IPS-20b (cell line): Measurements from ENCODE around the gene B3GLCT.

Experiments
- H3K27ac ChIP-seq: one replicate; pipeline ENCODE4 v1.5.1; 2013; ENCODE audit warnings: low read length
- H3K27me3 ChIP-seq: 2 replicates; pipeline ENCODE4 v1.6.1; 2013; ENCODE audit warnings: mild to moderate bottlenecking, low read length, inconsistent platforms; ENCODE audit not compliant: insufficient read depth
- H3K36me3 ChIP-seq: 2 replicates; pipeline ENCODE4 v1.6.1; 2013; ENCODE audit warnings: low read depth, mild to moderate bottlenecking, inconsistent platforms, low read length, moderate library complexity; ENCODE audit not compliant: insufficient read depth
- H3K4me1 ChIP-seq: 2 replicates; pipeline ENCODE4 v1.6.1; 2013; ENCODE audit warnings: mild to moderate bottlenecking, control low read depth, inconsistent platforms, low read length, moderate library complexity; ENCODE audit not compliant: insufficient read depth
- H3K4me3 ChIP-seq: 2 replicates; pipeline ENCODE4 v1.5.1; 2013; ENCODE audit warnings: mild to moderate bottlenecking, low read length, inconsistent platforms
- H3K9ac ChIP-seq: 2 replicates; pipeline ENCODE4 v1.6.1; 2013; ENCODE audit warnings: low read depth, mild to moderate bottlenecking, inconsistent platforms, low read length, moderate library complexity
- H3K9me3 ChIP-seq: 2 replicates; pipeline ENCODE4 v1.6.1; 2013; ENCODE audit warnings: mild to moderate bottlenecking, low read depth, low read length, inconsistent platforms; ENCODE audit not compliant: insufficient read depth

B3GLCT gene

DNA sequence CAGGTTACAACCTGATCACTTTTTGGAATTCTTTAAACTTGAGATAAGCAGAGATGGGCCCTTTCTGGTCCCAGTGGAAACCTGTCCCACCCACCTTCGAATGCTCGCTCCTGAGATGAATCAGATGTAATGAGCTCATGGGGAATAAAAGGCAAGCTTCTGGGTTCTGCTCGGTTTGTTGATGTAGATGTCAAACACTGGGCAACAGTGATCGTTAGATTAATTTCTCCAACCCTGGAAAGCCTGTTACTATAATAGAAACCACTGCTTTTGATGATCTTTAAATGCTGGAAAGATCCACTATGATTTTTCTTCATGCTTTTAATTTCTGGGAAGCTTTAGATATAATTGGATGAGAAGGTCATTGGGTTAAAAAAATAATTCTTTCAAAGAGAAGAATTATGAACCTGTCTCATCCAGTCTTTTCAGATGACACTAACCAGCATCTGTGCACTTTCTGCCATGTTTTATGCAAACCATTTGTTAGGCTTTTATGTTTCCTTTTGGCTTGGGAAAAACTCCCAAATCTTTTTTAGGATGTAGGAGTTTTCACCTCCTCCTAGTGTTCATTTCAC, 49.3 kb downstream of the B3GLCT start:
- H3K27me3 ChIP-seq, result no peaks in the 10 kb centered on the region
- no peak overlapping the region for H3K27ac ChIP-seq
- no peaks in the 10 kb centered on the region for H3K9me3 ChIP-seq
- H3K9ac ChIP-seq, result no peak overlapping the region
- H3K4me3 ChIP-seq, result no peak overlapping the region
- H3K4me1 ChIP-seq, result no peaks in the 10 kb centered on the region
- no peaks in the 10 kb centered on the region for H3K36me3 ChIP-seq

DNA sequence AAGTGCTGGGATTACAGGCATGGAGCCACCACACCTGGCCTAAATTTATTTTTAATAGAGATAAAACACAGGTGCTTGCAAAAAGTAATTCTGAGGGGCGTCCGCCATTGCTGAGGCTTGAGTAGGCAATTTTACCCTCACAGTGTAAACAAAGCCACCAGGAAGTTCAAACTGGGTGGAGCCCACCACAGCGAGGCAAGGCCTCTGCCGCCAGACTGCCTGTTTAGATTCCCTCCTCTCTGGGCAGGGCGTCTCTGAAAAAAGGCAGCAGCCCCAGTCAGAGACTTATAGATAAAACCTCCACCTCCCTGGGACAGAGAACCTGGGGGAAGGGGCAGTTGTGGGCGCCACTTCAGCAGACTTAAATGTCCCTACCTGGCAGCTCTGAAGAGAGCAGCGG, 50.7 kb downstream of the B3GLCT start:
- Histone ChIP-seq H3K36me3 (no peaks in the 10 kb centered on the region), H3K9ac (no peak overlapping the region), H3K27ac (no peak overlapping the region), H3K9me3 (no peaks in the 10 kb centered on the region), H3K4me1 (no peaks in the 10 kb centered on the region), H3K4me3 (no peak overlapping the region), H3K27me3 (no peaks in the 10 kb centered on the region)

GRCh38 chr13:31261241-31261640, 61.5 kb downstream of the B3GLCT start:
- Histone ChIP-seq H3K27me3 (no peaks in the 10 kb centered on the region), H3K9ac (no peak overlapping the region), H3K4me3 (no peak overlapping the region), H3K36me3 (no peaks in the 10 kb centered on the region), H3K27ac (no peak overlapping the region), H3K9me3 (no peaks in the 10 kb centered on the region; the same call in 1 of the 2 replicates), H3K4me1 (no peaks in the 10 kb centered on the region)

DNA sequence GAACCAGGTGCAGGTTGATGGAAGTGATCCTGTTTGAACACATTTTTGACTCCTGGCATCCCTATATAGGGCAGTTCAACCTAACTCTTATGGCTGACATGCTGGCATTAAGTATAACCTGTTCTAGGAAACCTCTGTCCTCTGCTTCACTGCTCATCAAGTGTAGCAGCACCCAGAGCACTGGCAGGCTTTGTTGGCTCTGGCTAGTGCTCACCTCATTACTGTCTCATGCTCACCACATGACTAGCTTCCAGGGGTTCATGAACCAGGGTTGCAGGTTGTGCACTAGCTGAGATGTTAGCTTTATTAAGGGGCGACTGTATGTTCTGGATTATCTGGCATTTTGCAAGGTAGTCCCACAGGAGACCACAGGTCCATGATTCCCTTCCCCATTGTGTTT, 63.6 kb downstream of the B3GLCT start:
- Histone ChIP-seq H3K27me3 (no peaks in the 10 kb centered on the region), H3K4me1 (no peaks in the 10 kb centered on the region), H3K9me3 (no peaks in the 10 kb centered on the region; the same call in 1 of the 2 replicates), H3K36me3 (no peaks in the 10 kb centered on the region), H3K9ac (no peak overlapping the region), H3K4me3 (no peak overlapping the region), H3K27ac (no peak overlapping the region)

GRCh38 chr13:31264151-31264550, 64.4 kb downstream of the B3GLCT start:
- Histone ChIP-seq H3K9me3 (no peaks in the 10 kb centered on the region), H3K36me3 (no peaks in the 10 kb centered on the region), H3K4me1 (no peaks in the 10 kb centered on the region), H3K27me3 (no peaks in the 10 kb centered on the region), H3K9ac (no peak overlapping the region), H3K27ac (no peak overlapping the region), H3K4me3 (no peak overlapping the region)

GRCh38 chr13:31267126-31267784, 67.5 kb downstream of the B3GLCT start:
- no peak overlapping the region for H3K27ac ChIP-seq
- no peaks in the 10 kb centered on the region for H3K27me3 ChIP-seq

GRCh38 chr13:31274390-31274789, 74.6 kb downstream of the B3GLCT start:
- no peak overlapping the region for H3K4me3 ChIP-seq
- peaks cover 13% of the 10 kb centered on the region for H3K36me3 ChIP-seq
- no peak overlapping the region for H3K9ac ChIP-seq
- peaks cover 26% of the 10 kb centered on the region for H3K9me3 ChIP-seq
- no peaks in the 10 kb centered on the region for H3K27me3 ChIP-seq
- H3K27ac ChIP-seq, result no peak overlapping the region
- no peaks in the 10 kb centered on the region for H3K4me1 ChIP-seq

More at GRCh38 chr13:31267126-31267784, 67.5 kb downstream of the B3GLCT start:
- Histone ChIP-seq H3K4me3 (no peak overlapping the region), H3K9ac (no peak overlapping the region), H3K4me1 (no peaks in the 10 kb centered on the region), H3K9me3 (peaks cover 16% of the 10 kb centered on the region), H3K36me3 (peaks cover 7% of the 10 kb centered on the region)

- H3K36me3 ChIP-seq, result peaks cover 6% of the 10 kb centered on the region
- H3K4me1 ChIP-seq, result no peaks in the 10 kb centered on the region
- no peak overlapping the region for H3K27ac ChIP-seq
- H3K9ac ChIP-seq, result no peak overlapping the region
- H3K4me3 ChIP-seq, result no peak overlapping the region
- peaks cover 18% of the 10 kb centered on the region for H3K9me3 ChIP-seq
- H3K27me3 ChIP-seq, result no peaks in the 10 kb centered on the region
Measured at GRCh38 chr13:31276421-31276820, 76.6 kb downstream of the B3GLCT start.

DNA sequence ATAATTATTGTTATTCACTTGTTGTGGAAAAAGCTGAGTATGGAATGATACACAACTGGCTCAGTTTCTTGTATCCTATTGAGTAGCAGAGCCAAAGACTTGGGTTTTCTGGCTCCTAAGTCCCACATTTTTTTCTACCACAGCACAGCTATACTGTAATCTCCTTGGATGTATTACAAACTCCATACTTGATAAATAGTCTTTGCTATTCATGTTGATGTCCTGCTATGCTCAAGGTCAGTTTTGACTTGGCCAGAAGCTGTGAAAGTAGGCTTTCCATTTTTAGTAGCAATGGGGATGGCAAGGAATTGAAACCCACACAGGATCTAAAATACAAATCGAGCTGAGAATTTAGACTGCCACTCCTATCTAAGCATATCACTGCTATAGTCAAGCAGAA, 79.1 kb downstream of the B3GLCT start:
- H3K4me1 ChIP-seq, result no peaks in the 10 kb centered on the region; the same call in 1 of the 2 replicates
- H3K27me3 ChIP-seq, result no peaks in the 10 kb centered on the region
- H3K36me3 ChIP-seq, result peaks cover 6% of the 10 kb centered on the region
- H3K9me3 ChIP-seq, result peaks cover 14% of the 10 kb centered on the region
- H3K4me3 ChIP-seq, result no peak overlapping the region
- H3K27ac ChIP-seq, result no peak overlapping the region
- no peak overlapping the region for H3K9ac ChIP-seq

DNA sequence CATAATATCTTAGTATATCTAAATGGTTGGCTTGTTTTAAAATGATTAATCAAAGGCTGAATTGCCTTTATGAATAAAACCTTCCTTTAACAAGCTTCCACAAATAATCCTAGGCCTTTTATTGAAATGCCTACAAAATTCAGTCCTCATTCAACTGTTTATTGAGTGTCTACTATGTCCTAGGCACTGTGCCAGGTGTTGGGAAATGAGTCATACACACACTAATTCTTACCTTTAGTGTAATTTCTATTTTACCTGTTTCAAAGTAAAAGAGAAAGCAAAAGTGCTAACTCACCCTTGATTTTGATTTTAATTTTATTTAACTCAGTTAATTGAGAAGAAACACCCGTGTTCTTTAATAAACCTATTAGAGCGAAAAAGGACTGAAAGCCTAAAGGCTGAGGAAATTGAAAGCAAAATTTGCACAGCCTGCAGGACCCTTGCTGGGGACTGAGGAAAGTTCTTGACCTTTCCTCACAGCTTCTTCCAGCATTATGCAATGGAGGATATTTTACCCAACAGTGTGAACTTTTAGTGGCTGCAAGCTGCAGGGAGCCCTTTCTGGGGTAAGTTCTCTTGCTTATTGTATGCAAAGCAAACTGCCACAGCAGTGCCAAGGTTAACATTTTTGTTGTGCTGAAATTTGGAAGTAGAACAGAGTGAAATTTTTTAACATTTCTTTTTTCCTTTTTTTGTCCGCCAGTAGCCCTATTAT, 83.1 kb downstream of the B3GLCT start:
- Histone ChIP-seq H3K36me3 (peaks cover 6% of the 10 kb centered on the region; the same call in 1 of the 2 replicates), H3K27ac (no peak overlapping the region), H3K4me1 (no peaks in the 10 kb centered on the region; the same call in 1 of the 2 replicates), H3K9me3 (peaks cover 14% of the 10 kb centered on the region), H3K27me3 (no peaks in the 10 kb centered on the region), H3K9ac (no peak overlapping the region), H3K4me3 (no peak overlapping the region)

GRCh38 chr13:31286930-31287329, 87.2 kb downstream of the B3GLCT start:
- Histone ChIP-seq H3K27ac (no peak overlapping the region), H3K27me3 (no peaks in the 10 kb centered on the region), H3K4me3 (no peak overlapping the region), H3K9me3 (no peaks in the 10 kb centered on the region), H3K9ac (no peak overlapping the region), H3K4me1 (no peaks in the 10 kb centered on the region; the same call in 1 of the 2 replicates), H3K36me3 (no peaks in the 10 kb centered on the region; the same call in 1 of the 2 replicates)

GRCh38 chr13:31301119-31301518, 101.3 kb downstream of the B3GLCT start:
- H3K9ac ChIP-seq, result no peak overlapping the region
- H3K36me3 ChIP-seq, result peaks cover 4% of the 10 kb centered on the region; the same call in 1 of the 2 replicates
- H3K27ac ChIP-seq, result no peak overlapping the region
- no peak overlapping the region for H3K4me3 ChIP-seq
- peaks cover 17% of the 10 kb centered on the region for H3K9me3 ChIP-seq
- H3K4me1 ChIP-seq, result no peaks in the 10 kb centered on the region
- H3K27me3 ChIP-seq, result no peaks in the 10 kb centered on the region
